IMR-90 (cell line): ENCODE measurements around the gene PPP1R13B. TPM values are rescaled to one million over a fixed set of nuclear protein-coding genes. Genes with fewer than 3 reads are reported as not detected.

ENCODE experiments used
- ATAC-seq: fragments of 200-7000 bp; cut with Tn5 transposase; 2 replicates; pipeline ENCODE4 v1.9.1; 2020; ENCODE audit warnings: low read depth, mild to moderate bottlenecking, moderate library complexity
- BruUV-seq: library from RNA; stranded (reverse); fragments of 400-500 nt; replicated peaks from 2 replicates; lab custom pipeline; 2021; lab: Mats Ljungman, UMichigan
- CTCF ChIA-PET: fragments of 300-600 bp; formaldehyde crosslinking; extraction: SDS; loops from one replicate; lab custom pipeline; 2021; ENCODE audit warnings: antibody characterized with exemption; lab: Yijun Ruan, JAX
- POLR2A ChIA-PET: fragments of 300-600 bp; sonication (Branson Sonifier 250); formaldehyde crosslinking; loops from one replicate; lab custom pipeline; 2022; ENCODE audit warnings: antibody characterized with exemption; ENCODE audit not compliant: unreplicated experiment; lab: Charles Lee
- DNase-seq: peaks from one replicate; pipeline ENCODE4 v3.0.0; 2013
- H2AFZ ChIP-seq: replicated peaks from 2 replicates; pipeline ENCODE3; 2013; ENCODE audit warnings: low read length, mild to moderate bottlenecking; ENCODE audit not compliant: poor library complexity
- H2AK5ac ChIP-seq: 2 replicates; pipeline ENCODE4 v1.6.1; 2013; ENCODE audit warnings: low read depth, low read length, inconsistent platforms
- H2AK9ac ChIP-seq: replicated peaks from 2 replicates; pipeline ENCODE3; 2013; ENCODE audit warnings: mild to moderate bottlenecking, low read depth, low read length, moderate library complexity; ENCODE audit not compliant: poor library complexity
- H2BK120ac ChIP-seq: 2 replicates; pipeline ENCODE4 v1.6.1; 2013; ENCODE audit warnings: low read depth, low read length, inconsistent platforms
- H2BK15ac ChIP-seq: 3 replicates; pipeline ENCODE4 v1.6.1; 2013; ENCODE audit warnings: low read depth, low read length, inconsistent platforms
- H2BK20ac ChIP-seq: 2 replicates; pipeline ENCODE4 v1.6.1; 2013; ENCODE audit warnings: low read depth, mild to moderate bottlenecking, inconsistent platforms, low read length, moderate library complexity
- H2BK5ac ChIP-seq: 2 replicates; pipeline ENCODE4 v1.6.1; 2013; ENCODE audit warnings: mild to moderate bottlenecking, low read depth, low read length, inconsistent platforms; ENCODE audit not compliant: poor library complexity, severe bottlenecking
- H3K14ac ChIP-seq: replicated peaks from 2 replicates; pipeline ENCODE4 v1.6.1; 2013; ENCODE audit warnings: low read depth, low read length, inconsistent platforms
- H3K18ac ChIP-seq: 2 replicates; pipeline ENCODE4 v1.6.1; 2013; ENCODE audit warnings: low read depth, low read length, control low read depth
- H3K23ac ChIP-seq: 2 replicates; pipeline ENCODE4 v1.6.1; 2013; ENCODE audit warnings: low read depth, low read length, inconsistent platforms
- H3K27ac ChIP-seq: 2 replicates; pipeline ENCODE4 v1.5.1; 2013; ENCODE audit warnings: mild to moderate bottlenecking, control low read depth, low read length; ENCODE audit not compliant: insufficient read depth
- H3K27me3 ChIP-seq: 2 replicates; pipeline ENCODE4 v1.6.1; 2013; ENCODE audit warnings: low read length; ENCODE audit not compliant: control insufficient read depth, insufficient read depth
- H3K36me3 ChIP-seq: 2 replicates; pipeline ENCODE4 v1.6.1; 2013; ENCODE audit warnings: low read length, mixed read lengths; ENCODE audit not compliant: control insufficient read depth, insufficient read depth
- H3K4ac ChIP-seq: 2 replicates; pipeline ENCODE4 v1.6.1; 2013; ENCODE audit warnings: low read depth, low read length, inconsistent platforms
- H3K4me1 ChIP-seq: 2 replicates; pipeline ENCODE4 v1.6.1; 2013; ENCODE audit warnings: low read length, mixed read lengths; ENCODE audit not compliant: control insufficient read depth, insufficient read depth
- H3K4me2 ChIP-seq: 2 replicates; pipeline ENCODE4 v1.6.1; 2013; ENCODE audit warnings: low read depth, mild to moderate bottlenecking, control low read depth, low read length, moderate library complexity
- H3K4me3 ChIP-seq: 2 replicates; pipeline ENCODE4 v1.5.1; 2013; ENCODE audit warnings: low read depth, mild to moderate bottlenecking, control low read depth, low read length, moderate library complexity; ENCODE audit not compliant: insufficient read depth
- H3K56ac ChIP-seq: 2 replicates; pipeline ENCODE4 v1.6.1; 2013; ENCODE audit warnings: low read length, inconsistent platforms; ENCODE audit not compliant: insufficient read depth; ENCODE audit errors: extremely low read depth
- H3K79me1 ChIP-seq, 2 experiments: 2 replicates each; pipeline ENCODE4 v1.6.1; 2013; ENCODE audit warnings: low read length in 2 of 2, inconsistent platforms in 1 of 2, low read depth in 1 of 2
- H3K9ac ChIP-seq: 2 replicates; pipeline ENCODE4 v1.6.1; 2013; ENCODE audit warnings: low read depth, low read length, control low read depth
- H3K9me1 ChIP-seq: 2 replicates; pipeline ENCODE4 v1.6.1; 2013; ENCODE audit warnings: low read length, inconsistent platforms; ENCODE audit not compliant: insufficient read depth
- H3K9me3 ChIP-seq: 2 replicates; pipeline ENCODE4 v1.6.1; 2013; ENCODE audit warnings: low read length; ENCODE audit not compliant: control insufficient read depth, insufficient read depth
- H4K20me1 ChIP-seq: 2 replicates; pipeline ENCODE4 v1.6.1; 2013; ENCODE audit warnings: low read length, inconsistent platforms; ENCODE audit not compliant: insufficient read depth
- H4K5ac ChIP-seq: 2 replicates; pipeline ENCODE4 v1.6.1; 2013; ENCODE audit warnings: mild to moderate bottlenecking, low read depth, low read length, control low read depth
- H4K8ac ChIP-seq, 2 experiments: 2 replicates each; pipeline ENCODE4 v1.6.1; 2013; ENCODE audit warnings: low read depth in 2 of 2, low read length in 2 of 2, control low read depth in 1 of 2, inconsistent platforms in 1 of 2
- H4K91ac ChIP-seq: 2 replicates; pipeline ENCODE4 v1.6.1; 2013; ENCODE audit warnings: low read depth, low read length, inconsistent platforms; ENCODE audit not compliant: insufficient read depth
- CEBPB ChIP-seq: IDR thresholded peaks from 2 replicates; pipeline ENCODE4 v1.6.1; 2012; ENCODE audit warnings: low read depth, low read length, improper control_type of control experiment
- CHD1 ChIP-seq: IDR thresholded peaks from 2 replicates; pipeline ENCODE4 v1.6.1; 2012; ENCODE audit warnings: low read depth, low read length, improper control_type of control experiment
- FOS ChIP-seq: fragments of 150-350 bp; IDR thresholded peaks from 2 replicates; pipeline ENCODE4 v1.6.1; 2016; ENCODE audit warnings: low read depth, low read length
- RAD21 ChIP-seq: IDR thresholded peaks from 2 replicates; pipeline ENCODE4 v1.6.1; 2012; ENCODE audit warnings: low read length, improper control_type of control experiment
- RCOR1 ChIP-seq: IDR thresholded peaks from 2 replicates; pipeline ENCODE4 v1.6.1; 2012; ENCODE audit warnings: mild to moderate bottlenecking, low read length, improper control_type of control experiment; ENCODE audit not compliant: insufficient replicate concordance
- WGBS, 2 experiments: methylation state at CpG; one replicate each; pipeline versions ENCODE4 v1.1.5 to v1.1.7; 2013; ENCODE audit warnings: missing lambda C conversion rate in 2 of 2; ENCODE audit not compliant: insufficient read length in 1 of 2; ENCODE audit errors: extremely low coverage in 2 of 2; 5-methylcytosine and 5-hydroxymethylcytosine counted together
- dilution Hi-C: fragments of 300-500 bp; cut with HindIII; formaldehyde crosslinking; loops from one replicate; pipeline ENCODE4 v1.14.3; 2018; ENCODE audit warnings: low sequenced_read_pairs; ENCODE audit not compliant: unreplicated experiment
- in situ Hi-C: fragments of 300-500 bp; cut with MboI; formaldehyde crosslinking; loops from 3 replicates; pipeline ENCODE4 v1.14.3; 2019; ENCODE audit warnings: low sequenced_read_pairs, inconsistent platforms, mixed read lengths
- intact Hi-C: fragments of 100-400 bp; cut with micrococcal nuclease; formaldehyde crosslinking; loops from 2 replicates; pipeline ENCODE4 v1.10.0; 2022
- polyA plus RNA-seq, 3 experiments: library from polyadenylated mRNA; depleted of rRNA; stranded (reverse); fragments of >200 nt; gene quantifications; 2 replicates each; pipeline ENCODE4 v1.2.3, GENCODE V29; 2012; ENCODE audit warnings: low replicate concordance in 1 of 3
- total RNA-seq: library from RNA; depleted of rRNA; stranded (reverse); fragments of >200 nt; gene quantifications from 2 replicates; pipeline ENCODE4 v1.2.3, GENCODE V29; 2012

PPP1R13B gene
- total and polyA plus RNA-seq, 2 of the 4 experiments (the other 2 are of a cell fraction), result 1.6 to 2.8 TPM

- WGBS, 2 experiments, result 91% methylated on average over 9 of the region's 20 CpGs; no CpG with 5 or more reads in 1 of the 2 experiments
- BruUV-seq, result TSS peak; percentile 1
Observed at GRCh38 chr14:103694572-103695026, 152.8 kb downstream of the PPP1R13B start.

More at GRCh38 chr14:103694572-103695026, 152.8 kb downstream of the PPP1R13B start:
- Histone ChIP-seq H3K4me2 (no peak overlapping the region), H4K8ac (no peak overlapping the region), H2AK5ac (no peak overlapping the region), H3K4ac (no peak overlapping the region), H2BK120ac (no peak overlapping the region), H3K4me3 (no peak overlapping the region), H2BK5ac (no peak overlapping the region), H3K27ac (no peak overlapping the region), H4K91ac (no peak overlapping the region), H3K9ac (no peak overlapping the region), H3K9me1 (peaks cover 3% of the 10 kb centered on the region; the same call in 1 of the 2 replicates), H2BK15ac (no peak overlapping the region), H3K4me1 (peaks cover 15% of the 10 kb centered on the region), H2AFZ (no peak overlapping the region), H3K18ac (no peak overlapping the region), H4K5ac (no peak overlapping the region), H3K56ac (no peak overlapping the region), H2BK20ac (no peak overlapping the region), H3K79me1 (peaks cover 25 to 75% of the 10 kb centered on the region in 2 experiments), H3K14ac (no peak overlapping the region), H3K27me3 (no peaks in the 10 kb centered on the region), H2AK9ac (peak overlapping the region; percentile 45), H3K23ac (no peak overlapping the region), H4K20me1 (peaks cover 60% of the 10 kb centered on the region), H3K36me3 (peaks cover 44% of the 10 kb centered on the region), H3K9me3 (no peaks in the 10 kb centered on the region)
- intact Hi-C loops (no loop called here), dilution Hi-C loops (no loop called here), in situ Hi-C loops (no loop called here)
- no peak for ATAC-seq
- CTCF ChIA-PET, result interaction anchor here (1.1 kb wide), 1 partner anchor 118 kb away, joined by 3 read pairs; no protein-coding TSS in a partner anchor
- TF ChIP-seq RCOR1, result no peak
- TF ChIP-seq CHD1, result no peak
- no peak for TF ChIP-seq RAD21
- no peak for TF ChIP-seq FOS
- no peak for TF ChIP-seq CEBPB
- DNase-seq, result no peak
- POLR2A ChIA-PET, result no interaction called here
